Activated T-cell treated with anti-CD3 and anti-CD28 coated beads, Interleukin-2, amount 50 U/mL, for 4 hours (primary cell): ENCODE results near the gene JARID2. TPM values are rescaled to one million over a fixed set of nuclear protein-coding genes. Genes with fewer than 3 reads are reported as not detected.

ENCODE experiments used
- ATAC-seq, 2 donors: fragments of 200-7000 bp; cut with Tn5 transposase; one replicate each; pipeline ENCODE4 v1.10.0; 2021
- DNase-seq: peaks from one replicate; pipeline ENCODE4 v3.0.0-alpha.2; 2020
- H3K27me3 Mint-ChIP-seq: one replicate; pipeline ENCODE4 v1.8.0; 2021; ENCODE audit warnings: low read depth, mixed read lengths
- H3K36me3 Mint-ChIP-seq: one replicate; pipeline ENCODE4 v1.8.0; 2022; ENCODE audit warnings: mixed read lengths; ENCODE audit not compliant: insufficient read depth
- H3K4me1 Mint-ChIP-seq: one replicate; pipeline ENCODE4 v1.8.0; 2021; ENCODE audit warnings: low read depth, mixed read lengths
- H3K4me3 Mint-ChIP-seq: one replicate; pipeline ENCODE4 v1.8.0; 2021; ENCODE audit warnings: mild to moderate bottlenecking, moderate library complexity, mixed read lengths
- H3K9me3 Mint-ChIP-seq: one replicate; pipeline ENCODE4 v1.8.0; 2021; ENCODE audit warnings: mixed read lengths
- total RNA-seq, 3 donors: library from RNA; stranded (reverse); gene quantifications; one replicate each; pipeline ENCODE4 v1.2.1, GENCODE V29; 2021

Gene JARID2
- total RNA-seq, 3 donors from 2014 or later = 32.6 to 43.6 (median 37.2) TPM

- H3K27me3 Mint-ChIP-seq = no peaks in the 10 kb centered on the region
- DNase-seq = no peak
- H3K36me3 Mint-ChIP-seq = peaks cover 55% of the 10 kb centered on the region
- no peaks in the 10 kb centered on the region for H3K9me3 Mint-ChIP-seq
- no peak for ATAC-seq
- H3K4me1 Mint-ChIP-seq = no peaks in the 10 kb centered on the region
- H3K4me3 Mint-ChIP-seq = no peak overlapping the region
Measured at GRCh38 chr6:15507221-15507620, 261.4 kb downstream of the JARID2 start.

- peaks cover 58% of the 10 kb centered on the region for H3K36me3 Mint-ChIP-seq
- H3K9me3 Mint-ChIP-seq = no peaks in the 10 kb centered on the region
- DNase-seq = no peak
- ATAC-seq = no peak
- no peak overlapping the region for H3K4me3 Mint-ChIP-seq
- no peaks in the 10 kb centered on the region for H3K27me3 Mint-ChIP-seq
- H3K4me1 Mint-ChIP-seq = no peaks in the 10 kb centered on the region
Measured at GRCh38 chr6:15507746-15508145, 261.9 kb downstream of the JARID2 start.

GRCh38 chr6:15508441-15508871 lies 262.6 kb downstream of the JARID2 start:
- ATAC-seq (no peak), DNase-seq (no peak)
- Mint-ChIP-seq H3K36me3 (peaks cover 57% of the 10 kb centered on the region), H3K27me3 (no peaks in the 10 kb centered on the region), H3K4me1 (no peaks in the 10 kb centered on the region), H3K4me3 (no peak overlapping the region), H3K9me3 (no peaks in the 10 kb centered on the region)

DNA sequence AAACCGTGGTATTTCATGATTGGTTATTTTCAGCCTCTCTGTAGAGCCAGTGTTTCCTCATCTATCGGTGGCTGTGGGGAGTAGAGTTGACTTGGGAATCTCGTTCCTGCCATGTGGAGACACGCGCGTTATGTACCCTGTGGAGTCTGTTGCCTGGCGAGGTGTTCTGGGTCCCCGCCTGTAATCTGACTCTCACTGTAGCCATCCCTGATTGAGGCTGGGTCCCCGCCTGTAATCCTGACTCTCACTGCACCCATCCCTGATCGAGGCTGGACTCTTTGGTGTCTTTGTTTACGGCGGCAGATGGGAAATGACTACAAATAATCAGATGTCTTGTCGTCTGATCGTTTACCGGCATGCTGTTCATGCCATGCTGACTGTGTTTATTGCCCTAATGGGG lies 263.1 kb downstream of the JARID2 start:
- DNase-seq (no peak), ATAC-seq (no peak)
- Mint-ChIP-seq H3K27me3 (no peaks in the 10 kb centered on the region), H3K36me3 (peaks cover 58% of the 10 kb centered on the region), H3K4me1 (no peaks in the 10 kb centered on the region), H3K9me3 (no peaks in the 10 kb centered on the region), H3K4me3 (no peak overlapping the region)

GRCh38 chr6:15509335-15509933 lies 263.6 kb downstream of the JARID2 start:
- no peaks in the 10 kb centered on the region for H3K4me1 Mint-ChIP-seq
- DNase-seq (no peak), ATAC-seq (no peak)
- peaks cover 60% of the 10 kb centered on the region for H3K36me3 Mint-ChIP-seq
- no peaks in the 10 kb centered on the region for H3K27me3 Mint-ChIP-seq
- H3K4me3 Mint-ChIP-seq = no peak overlapping the region
- H3K9me3 Mint-ChIP-seq = no peaks in the 10 kb centered on the region

- ATAC-seq = no peak
Measured at GRCh38 chr6:15510121-15510520, 264.3 kb downstream of the JARID2 start.

GRCh38 chr6:15510536-15511247 lies 264.8 kb downstream of the JARID2 start:
- no peak for DNase-seq
- Mint-ChIP-seq H3K4me1 (no peaks in the 10 kb centered on the region), H3K36me3 (peaks cover 59% of the 10 kb centered on the region), H3K9me3 (no peaks in the 10 kb centered on the region), H3K4me3 (no peak overlapping the region), H3K27me3 (no peaks in the 10 kb centered on the region)
- no peak for ATAC-seq

More at GRCh38 chr6:15510121-15510520, 264.3 kb downstream of the JARID2 start:
- Mint-ChIP-seq H3K36me3 (peaks cover 62% of the 10 kb centered on the region), H3K4me1 (no peaks in the 10 kb centered on the region), H3K9me3 (no peaks in the 10 kb centered on the region), H3K27me3 (no peaks in the 10 kb centered on the region), H3K4me3 (no peak overlapping the region)
- DNase-seq = no peak

GRCh38 chr6:15511248-15512125 lies 265.6 kb downstream of the JARID2 start:
- Mint-ChIP-seq H3K27me3 (no peaks in the 10 kb centered on the region), H3K4me1 (no peaks in the 10 kb centered on the region), H3K4me3 (no peak overlapping the region), H3K9me3 (no peaks in the 10 kb centered on the region), H3K36me3 (peaks cover 60% of the 10 kb centered on the region)
- DNase-seq (no peak), ATAC-seq (no peak)

DNA sequence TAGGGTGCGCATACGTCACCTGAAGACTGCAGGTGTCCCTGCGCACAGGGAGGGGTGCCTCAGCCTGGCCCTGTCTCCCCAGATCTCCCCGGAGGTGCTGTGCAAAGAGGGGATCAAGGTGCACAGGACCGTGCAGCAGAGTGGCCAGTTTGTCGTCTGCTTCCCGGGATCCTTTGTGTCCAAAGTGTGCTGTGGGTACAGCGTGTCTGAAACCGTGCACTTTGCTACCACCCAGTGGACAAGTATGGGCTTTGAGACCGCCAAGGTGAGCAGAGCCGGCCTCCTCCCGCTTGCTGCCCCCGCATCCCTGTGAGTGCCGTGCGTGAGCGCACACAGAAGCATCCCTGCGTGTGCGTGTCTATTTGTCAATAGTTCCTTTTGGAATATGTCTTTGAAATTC lies 266.3 kb downstream of the JARID2 start:
- Mint-ChIP-seq H3K27me3 (no peaks in the 10 kb centered on the region), H3K9me3 (no peaks in the 10 kb centered on the region), H3K36me3 (peaks cover 56% of the 10 kb centered on the region), H3K4me3 (no peak overlapping the region), H3K4me1 (no peaks in the 10 kb centered on the region)
- ATAC-seq (peak in 1 of 2 donors; percentile 24), DNase-seq (no peak)

GRCh38 chr6:15512721-15513120 lies 266.9 kb downstream of the JARID2 start:
- Mint-ChIP-seq H3K9me3 (no peaks in the 10 kb centered on the region), H3K4me3 (no peak overlapping the region), H3K36me3 (peaks cover 54% of the 10 kb centered on the region), H3K27me3 (no peaks in the 10 kb centered on the region), H3K4me1 (no peaks in the 10 kb centered on the region)
- ATAC-seq (no peak), DNase-seq (no peak)

GRCh38 chr6:15513131-15513771 lies 267.4 kb downstream of the JARID2 start:
- Mint-ChIP-seq H3K4me3 (no peak overlapping the region), H3K36me3 (peaks cover 57% of the 10 kb centered on the region)
- ATAC-seq = no peak

GRCh38 chr6:15513801-15514711 lies 268.2 kb downstream of the JARID2 start:
- Mint-ChIP-seq H3K36me3 (peaks cover 54% of the 10 kb centered on the region), H3K9me3 (no peaks in the 10 kb centered on the region), H3K4me1 (no peaks in the 10 kb centered on the region), H3K4me3 (no peak overlapping the region), H3K27me3 (no peaks in the 10 kb centered on the region)
- no peak for ATAC-seq
- no peak for DNase-seq

More at GRCh38 chr6:15513131-15513771, 267.4 kb downstream of the JARID2 start:
- no peaks in the 10 kb centered on the region for H3K4me1 Mint-ChIP-seq
- H3K9me3 Mint-ChIP-seq = no peaks in the 10 kb centered on the region
- H3K27me3 Mint-ChIP-seq = no peaks in the 10 kb centered on the region
- no peak for DNase-seq

DNA sequence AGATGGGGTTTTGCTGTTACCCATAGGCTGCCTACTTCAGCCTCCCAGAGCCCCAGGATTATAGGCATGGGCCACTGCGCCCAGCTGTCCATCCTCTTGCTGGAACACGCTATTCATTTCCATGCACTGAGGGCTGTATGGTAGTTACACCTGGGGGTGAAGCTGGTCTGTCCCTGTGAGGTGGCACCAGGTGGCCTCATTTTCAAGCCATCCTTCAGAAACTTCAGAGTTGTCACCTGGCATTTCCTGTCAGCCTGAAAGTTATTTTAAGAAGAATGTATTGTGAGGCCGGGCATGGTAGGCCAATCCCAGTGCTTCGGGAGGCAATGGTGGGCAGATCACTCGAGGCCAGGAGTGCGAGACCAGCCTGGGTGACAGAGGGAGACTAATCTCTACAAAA lies 269.4 kb downstream of the JARID2 start:
- DNase-seq (no peak), ATAC-seq (no peak)
- Mint-ChIP-seq H3K4me3 (no peak overlapping the region), H3K9me3 (no peaks in the 10 kb centered on the region), H3K36me3 (peaks cover 56% of the 10 kb centered on the region), H3K4me1 (no peaks in the 10 kb centered on the region), H3K27me3 (no peaks in the 10 kb centered on the region)
